EH (cell line): ENCODE results near the gene TSPAN5.

Experiments
- DNase-seq: peaks from one replicate; pipeline ENCODE4 v3.0.0-alpha.2; 2015; ENCODE audit warnings: low read depth

Gene TSPAN5

DNA sequence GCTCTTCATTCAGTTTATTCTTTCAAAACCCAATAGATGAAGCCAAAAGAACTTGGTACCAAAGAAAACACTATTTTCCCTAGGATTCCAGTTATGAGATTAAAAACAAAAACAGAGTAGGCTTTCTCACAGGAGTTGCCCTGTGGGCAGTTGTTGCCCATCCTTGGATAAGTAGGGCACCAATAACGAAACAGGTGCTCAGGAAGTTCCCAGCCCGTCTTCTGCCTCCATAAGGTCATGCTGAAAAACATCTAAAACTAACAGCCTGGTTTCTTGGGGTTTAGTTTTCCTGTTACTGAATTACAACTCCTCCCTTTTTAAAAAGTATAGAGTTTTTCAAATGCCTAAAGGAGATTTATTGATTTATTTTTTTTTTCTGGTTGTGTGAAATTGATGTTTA lies 14.7 kb downstream of the TSPAN5 start:
- no peak for DNase-seq

DNA sequence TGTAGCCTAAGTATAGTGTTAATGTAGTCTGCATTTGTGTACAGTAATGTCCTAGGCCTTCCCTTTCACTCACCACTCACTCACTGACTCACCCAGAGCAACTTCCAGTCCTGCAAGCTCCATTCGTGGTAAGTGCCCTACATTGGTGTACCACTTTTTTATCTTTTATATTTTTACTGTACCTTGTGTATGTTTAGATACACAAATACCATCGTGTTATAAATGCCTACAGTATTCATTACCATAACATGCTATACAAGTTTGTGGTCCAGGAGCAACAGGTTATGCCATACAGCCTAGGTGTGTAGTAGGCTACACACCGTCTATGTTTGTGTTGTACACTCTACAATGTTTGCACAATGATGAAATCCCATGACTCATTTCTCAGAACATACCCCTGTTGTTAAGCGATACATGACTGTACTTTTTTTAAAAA lies 15.4 kb downstream of the TSPAN5 start:
- peak; percentile 63 for DNase-seq

DNA sequence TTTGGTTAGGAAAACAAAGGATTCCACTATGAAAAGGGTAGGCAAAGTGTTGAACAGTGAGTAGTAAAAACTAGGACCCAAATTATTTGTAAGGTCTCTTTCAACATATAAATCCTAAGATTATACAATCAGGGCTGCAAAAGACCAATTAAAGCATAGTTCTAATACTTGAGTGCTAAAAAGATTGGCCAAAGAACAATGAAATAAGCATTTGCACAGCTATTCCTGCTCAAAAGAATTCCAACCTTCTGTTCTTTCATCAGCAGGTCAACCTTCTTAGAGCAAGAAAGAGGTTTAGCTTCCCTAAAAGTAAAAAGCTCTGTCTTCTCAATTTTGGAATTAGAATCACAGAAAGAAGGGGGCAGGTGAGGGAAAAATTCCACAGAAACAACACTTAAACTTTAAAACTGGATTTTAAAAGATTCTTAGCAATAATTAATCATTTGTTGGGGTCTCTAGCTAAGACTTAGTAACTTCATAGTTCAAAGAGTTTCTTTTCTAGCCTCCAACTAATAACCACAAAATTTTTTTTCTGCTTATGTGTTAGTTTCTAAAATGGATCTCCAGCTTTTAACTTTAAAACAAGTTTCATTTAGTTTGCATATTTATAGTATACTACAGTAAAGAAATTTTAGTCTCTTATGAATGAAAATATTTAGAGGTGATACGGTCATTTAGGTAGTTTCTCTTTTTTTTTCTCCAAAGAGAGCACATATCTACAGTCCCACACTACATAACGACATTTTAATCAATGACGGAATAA lies 16.3 kb downstream of the TSPAN5 start:
- no peak for DNase-seq

DNA sequence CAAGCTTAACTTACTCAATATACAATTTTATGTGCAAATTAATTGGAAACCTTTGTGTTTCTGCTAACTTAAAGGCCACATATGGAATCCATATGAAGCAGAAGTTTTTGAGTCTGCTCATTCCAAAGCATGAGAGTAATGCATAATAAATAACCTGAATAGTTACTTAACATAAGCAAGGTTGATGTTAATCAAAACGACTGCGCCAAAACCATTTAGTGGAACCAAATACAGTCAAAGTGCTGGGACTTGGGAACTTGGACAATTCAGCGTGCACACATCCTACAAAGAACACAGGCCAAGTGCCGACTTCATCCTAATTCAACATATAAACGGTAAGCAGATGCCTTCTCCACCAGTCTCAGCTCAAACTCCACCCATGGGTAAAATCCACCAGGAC lies 17.0 kb downstream of the TSPAN5 start:
- no peak for DNase-seq

DNA sequence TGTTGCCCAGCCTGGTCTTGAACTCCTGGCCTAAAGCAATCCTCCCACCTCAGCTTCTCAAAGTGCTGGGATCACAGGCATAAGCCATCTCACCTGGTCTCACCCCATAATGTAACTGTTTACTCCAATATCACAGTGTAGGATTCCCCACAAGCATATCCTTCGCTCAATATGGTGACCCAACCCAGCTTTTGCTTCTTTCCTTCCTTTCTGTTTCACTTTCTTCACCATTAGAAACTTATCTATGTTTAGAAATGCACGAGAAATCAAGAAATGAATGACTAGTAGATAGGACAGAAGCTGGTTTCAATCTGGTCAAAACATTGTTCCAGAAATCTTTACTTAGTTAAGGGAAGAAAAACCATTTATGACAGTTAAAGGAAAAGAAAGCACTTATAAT lies 18.9 kb downstream of the TSPAN5 start:
- no peak for DNase-seq

DNA sequence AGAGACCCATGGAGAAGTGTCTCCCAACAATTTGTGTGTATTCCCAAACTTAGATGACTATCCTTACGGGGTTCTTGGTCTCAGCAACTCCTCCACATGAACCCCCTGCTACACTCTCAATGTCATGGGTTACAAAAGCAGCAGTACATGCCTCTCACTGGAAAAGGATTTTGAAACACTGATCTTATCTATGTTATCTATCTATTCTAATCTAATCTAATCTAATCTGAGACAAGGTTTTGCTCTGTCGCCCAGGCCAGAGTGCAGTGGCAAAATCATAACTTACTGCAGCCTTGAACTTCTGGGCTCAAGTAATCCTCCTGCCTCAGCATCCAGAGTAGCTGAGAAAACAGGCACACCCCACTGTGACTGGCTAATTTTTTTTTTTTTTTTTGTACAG lies 19.3 kb downstream of the TSPAN5 start:
- DNase-seq = no peak

DNA sequence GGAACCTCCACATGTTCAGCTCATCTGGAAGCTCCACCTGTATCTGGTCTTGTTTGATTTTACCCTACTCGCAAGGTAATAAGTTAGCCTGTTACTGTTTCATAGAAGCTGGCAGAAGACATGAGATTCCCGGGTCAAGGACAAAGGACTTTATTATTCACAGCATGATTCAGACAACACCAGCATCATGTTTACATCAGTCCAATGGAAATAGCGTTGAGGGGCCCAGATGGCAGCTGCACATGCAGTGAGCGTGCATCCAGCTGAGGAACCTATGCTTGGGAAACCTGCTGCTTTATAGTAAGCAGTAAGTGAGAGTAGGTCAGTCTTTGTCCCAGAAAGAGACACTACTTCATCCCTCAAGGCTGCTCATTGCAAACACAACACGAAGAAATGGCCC lies 19.8 kb downstream of the TSPAN5 start:
- DNase-seq = no peak

DNA sequence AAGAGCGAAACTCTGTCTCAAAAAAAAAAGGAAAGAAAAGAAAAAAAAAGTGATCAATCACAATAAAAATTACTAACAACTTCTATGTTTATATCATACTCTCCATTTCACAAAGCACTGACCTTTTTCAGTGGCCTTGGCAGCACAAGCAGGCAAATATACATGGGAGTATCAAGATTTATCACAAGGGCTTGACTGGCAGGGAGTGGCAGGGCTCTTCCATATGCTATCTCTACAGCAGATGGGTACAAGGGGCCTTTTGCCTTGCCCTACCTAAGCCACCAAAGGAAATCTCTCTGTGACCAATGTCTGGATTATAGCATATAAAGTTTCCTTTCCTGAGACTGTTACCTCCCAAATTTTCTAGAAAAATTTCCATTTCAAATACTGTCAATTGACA lies 24.4 kb downstream of the TSPAN5 start:
- DNase-seq = no peak

DNA sequence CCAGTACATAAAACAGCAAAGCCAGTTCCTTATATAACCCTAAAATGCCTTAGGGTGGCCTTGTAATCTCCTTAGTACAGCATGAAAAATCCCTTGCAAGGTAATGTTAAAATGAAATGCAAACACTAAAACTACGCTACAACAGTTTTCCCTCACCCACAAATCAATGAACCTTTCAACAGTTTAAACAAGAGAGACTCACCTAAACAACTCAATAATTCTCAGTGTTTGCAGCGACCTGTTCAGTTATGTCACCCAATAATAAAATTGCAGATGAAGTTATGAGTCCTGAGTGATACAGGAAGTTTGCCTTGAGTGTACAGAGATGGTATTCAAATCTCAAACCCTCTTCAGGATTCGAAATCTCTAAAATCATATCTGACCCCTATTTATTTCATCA lies 25.3 kb downstream of the TSPAN5 start:
- no peak for DNase-seq

DNA sequence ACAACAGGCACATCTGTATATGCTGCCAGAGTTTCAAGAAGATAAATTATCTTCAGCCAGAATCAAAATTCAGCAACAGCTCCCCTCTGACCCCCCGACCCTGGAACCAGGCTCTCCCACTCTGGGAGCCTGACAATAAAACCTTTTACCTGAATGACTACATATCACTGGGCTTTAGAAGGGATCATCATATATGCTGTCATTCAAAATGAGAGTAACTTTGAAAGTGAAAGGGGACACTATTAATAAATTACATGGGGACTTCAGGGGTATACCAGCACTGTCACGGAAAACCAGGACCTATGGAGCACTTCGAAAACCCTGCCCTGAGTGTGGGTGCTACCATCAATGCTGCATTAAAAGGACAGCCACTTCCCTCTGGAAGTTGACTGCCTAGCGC lies 26.2 kb downstream of the TSPAN5 start:
- no peak for DNase-seq

DNA sequence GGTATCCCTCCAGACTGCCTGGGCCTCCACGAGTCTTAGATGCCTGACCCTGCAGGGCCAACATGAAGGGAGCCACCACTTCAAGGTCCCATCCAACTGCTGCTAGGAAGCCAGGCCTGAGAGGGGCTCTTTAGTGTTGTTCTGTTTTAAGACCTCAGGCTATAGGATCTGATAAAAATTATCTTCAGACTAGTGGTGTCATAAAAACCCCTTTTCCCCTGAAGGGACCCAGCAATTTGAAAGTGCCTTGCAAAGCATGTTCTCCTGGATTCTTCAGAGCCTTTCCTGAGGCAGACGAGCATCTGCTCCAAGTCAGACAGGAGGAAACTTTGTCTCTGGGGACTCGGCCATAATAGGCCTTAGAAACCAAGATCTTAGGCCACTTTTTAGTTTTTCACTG lies 26.9 kb downstream of the TSPAN5 start:
- DNase-seq = no peak

DNA sequence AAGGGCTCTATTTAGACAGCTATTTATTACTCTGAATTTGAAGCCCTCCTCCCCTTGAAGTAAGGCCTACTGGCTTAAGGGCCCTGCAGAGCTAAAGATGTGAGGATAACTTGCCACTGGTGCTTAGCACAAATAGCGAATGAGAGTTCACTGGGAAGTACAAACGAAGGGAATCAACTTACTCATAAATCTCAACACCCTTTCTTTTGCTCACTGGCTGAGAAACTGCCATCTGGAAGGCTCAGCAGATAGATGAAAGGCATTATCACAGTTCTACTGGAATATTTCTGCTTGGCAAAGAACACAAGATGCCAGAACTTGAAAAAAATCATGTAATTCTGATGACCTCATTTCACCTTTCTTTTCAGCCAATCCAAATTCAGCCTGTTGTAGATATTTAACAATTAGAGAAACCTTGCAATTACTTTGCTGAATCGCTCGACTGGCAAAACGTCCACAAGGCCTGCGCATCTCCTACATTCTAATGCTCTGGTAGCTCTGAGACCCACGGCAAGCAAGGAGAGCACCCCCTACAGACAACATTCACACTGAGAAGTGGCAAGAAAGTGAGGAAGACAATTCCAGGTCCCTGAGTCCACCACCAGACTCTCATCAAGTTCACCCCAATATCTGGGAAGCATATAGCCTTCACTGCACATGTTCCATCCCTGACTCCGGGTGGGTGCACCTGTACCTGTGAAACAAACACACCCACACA lies 27.5 kb downstream of the TSPAN5 start:
- peak; percentile 42 for DNase-seq

DNA sequence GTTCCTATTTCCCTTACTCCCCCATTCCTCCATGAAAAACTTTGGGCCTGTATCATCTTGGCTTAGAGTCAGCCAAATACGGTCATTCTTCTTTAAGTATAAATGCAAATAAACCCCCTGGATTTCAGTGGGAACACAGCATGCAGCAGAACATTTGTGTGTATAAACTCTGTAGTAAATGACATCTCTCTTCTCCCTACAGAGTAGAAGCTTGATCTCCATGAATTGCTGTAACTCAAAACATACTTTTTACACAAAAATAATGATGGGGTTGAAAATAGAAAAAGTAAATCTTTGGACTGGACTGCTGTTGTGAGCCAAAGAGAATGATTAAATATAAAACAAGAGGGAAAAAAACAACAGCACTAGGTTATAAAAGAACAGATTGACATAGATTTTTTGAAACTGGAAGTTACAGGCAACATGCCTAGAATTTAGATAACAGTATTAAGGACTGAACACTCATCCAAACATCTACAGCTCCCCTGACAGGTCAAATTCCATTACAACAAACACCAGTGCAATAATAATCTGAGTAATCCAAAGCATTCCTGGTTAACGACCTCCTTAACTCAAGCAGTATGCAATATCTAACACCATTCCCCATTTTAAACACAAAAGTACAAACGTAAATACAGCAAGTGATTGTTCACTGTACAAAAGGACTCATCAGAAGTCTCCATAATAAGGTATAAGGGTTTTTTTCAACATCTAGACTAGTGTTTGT lies 30.7 kb downstream of the TSPAN5 start:
- peak; percentile 89 for DNase-seq

DNA sequence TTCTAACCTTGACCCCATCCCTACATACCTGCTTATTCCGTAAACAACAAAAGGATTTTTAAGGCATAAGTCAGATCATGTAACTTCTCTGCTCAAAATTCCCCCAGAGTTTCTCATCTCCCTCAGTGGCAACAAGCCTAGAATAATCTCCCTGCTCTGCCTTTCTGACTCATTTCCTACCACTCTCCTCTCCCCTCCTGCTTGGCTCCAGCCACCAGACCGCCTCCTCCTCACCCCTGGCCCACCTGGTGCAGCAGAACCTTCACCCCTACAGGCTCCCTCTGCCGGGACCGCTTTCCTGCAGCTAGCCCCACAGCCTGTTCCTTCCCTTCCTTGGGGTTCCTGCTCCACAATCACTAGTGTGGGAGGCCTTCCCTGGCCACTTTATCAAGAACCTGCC lies 32.1 kb downstream of the TSPAN5 start:
- peak; percentile 91 for DNase-seq

DNA sequence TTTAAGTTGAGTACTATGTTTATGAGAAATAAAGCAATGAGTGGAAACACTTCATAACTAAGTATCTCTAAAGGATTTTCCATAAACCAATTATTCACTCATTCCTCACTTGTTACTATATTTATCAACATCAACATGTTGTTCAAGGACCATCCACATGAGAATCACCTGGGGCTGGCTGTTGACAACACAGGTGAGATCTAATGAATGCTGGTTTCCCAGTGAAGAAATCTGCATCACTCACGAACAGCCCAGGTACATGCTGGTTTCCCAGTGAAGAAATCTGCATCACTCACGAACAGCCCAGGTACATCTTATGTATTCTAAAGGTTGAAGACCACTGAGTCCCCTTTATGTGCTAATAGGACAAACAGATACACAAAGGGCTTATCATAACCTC lies 32.5 kb downstream of the TSPAN5 start:
- no peak for DNase-seq

DNA sequence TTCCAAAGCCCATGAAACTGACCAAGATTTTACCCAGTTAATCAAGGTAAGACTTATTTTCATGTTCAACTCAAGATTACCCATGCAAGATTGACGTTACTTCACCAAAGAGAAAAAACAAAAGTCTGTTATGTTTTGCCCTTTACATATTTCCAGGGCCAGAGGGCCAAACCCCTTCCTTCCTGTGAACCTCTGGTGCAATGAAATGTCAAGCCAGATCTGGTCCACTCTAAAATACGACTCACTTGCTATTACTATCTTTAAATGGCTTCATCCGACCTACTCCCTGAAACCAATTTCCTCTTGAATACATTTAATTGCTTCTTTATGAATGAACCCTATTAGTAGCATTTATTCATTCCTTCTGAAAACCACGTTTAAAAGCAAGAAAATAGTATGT lies 33.0 kb downstream of the TSPAN5 start:
- DNase-seq = no peak

DNA sequence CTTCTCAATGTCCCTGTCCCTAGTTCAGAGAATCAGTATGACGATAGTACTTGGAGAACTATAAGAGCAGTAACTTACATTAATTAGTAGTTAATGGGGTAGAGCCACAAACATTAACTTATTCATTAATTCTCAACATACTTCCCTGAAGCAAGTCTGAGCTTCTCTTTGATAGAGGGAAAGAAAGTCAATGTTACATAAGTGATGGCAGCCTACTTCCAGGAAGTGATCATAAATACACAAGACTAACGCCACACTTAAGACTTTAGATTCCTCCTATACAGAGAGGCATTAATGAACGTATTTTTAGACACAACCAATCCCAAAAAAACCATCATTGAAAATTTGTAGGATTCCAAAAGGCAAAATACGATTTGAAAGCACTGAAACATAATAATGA lies 33.8 kb downstream of the TSPAN5 start:
- DNase-seq = no peak

DNA sequence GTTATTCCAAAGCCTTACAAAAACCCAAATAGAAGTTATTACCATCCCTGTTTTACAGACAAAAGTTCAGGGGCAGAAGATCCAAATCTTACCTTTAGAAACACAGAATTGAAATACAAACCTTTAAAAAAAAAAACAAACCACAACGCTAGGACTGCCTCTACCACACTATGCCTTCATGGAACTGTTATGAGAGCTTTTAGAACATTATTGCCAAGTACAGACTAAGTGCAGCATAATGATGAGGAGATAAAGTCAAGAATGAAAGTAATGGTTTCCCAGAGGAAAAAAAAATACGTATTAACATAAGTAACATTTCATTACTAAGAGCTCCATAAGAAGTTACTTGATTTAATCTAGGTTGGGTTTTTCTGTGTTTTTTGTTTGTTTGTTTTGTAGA lies 34.3 kb downstream of the TSPAN5 start:
- no peak for DNase-seq

DNA sequence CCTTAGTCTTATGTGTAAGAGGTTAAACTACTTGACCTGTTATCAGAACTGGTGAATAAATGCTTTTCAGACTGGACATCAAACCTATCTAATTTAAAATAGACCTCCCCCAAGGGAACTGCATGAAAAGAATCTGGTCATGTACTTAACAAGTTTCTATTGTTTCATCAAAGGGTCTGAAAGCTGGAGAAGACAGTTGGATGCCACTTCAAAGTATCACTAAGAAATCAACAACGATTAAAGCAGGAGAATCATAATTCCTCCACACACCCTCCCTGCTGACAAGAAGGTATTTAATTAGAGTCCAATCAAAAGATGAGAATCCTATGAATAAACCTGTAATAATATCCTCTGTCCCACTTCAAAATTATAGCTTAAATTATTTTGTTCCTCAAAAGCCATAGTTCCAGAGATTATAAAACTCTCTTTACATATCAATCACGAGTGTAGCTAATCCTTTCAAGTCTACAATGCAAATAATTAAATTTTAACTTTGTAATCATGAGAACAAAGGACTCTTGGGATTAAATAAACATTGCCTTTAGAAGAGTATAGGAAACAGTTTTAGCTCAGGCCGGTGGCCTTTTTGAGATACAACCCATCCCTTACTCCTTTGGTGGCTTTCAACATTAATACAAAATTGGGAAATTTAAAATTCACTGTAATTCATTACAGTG lies 35.1 kb downstream of the TSPAN5 start:
- no peak for DNase-seq

DNA sequence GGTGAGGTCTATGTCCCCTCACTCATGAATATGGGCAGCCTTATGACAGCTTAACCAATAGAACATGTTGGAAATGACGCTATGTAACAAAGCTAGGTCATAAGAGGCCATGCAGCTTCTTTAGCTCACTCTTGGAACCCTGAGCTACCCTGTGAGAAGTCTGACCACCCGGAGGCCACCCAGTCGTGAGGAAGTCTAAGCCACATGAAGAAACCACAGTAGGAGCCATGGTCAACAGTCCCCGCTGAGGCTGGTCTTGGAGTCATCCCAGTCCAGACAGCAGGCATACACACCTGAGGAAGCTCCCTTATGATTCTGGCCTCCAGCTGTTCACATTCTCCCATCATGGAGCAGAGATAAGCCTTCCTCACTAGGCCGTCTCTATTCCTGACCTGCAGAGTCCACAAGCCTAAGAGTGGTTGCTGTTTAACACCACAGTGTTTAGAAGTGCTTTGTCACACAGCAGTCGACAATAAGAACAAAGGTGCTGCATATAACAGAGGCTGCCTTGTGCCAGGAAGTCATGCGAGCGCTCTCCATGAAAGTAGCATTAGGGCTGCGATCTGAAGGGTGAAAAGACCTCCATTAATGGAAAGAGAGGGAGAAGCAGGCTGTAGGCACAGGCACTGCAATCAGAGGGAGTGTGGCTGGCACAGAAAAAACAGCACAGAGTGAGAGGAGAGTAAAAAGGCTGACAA lies 38.2 kb downstream of the TSPAN5 start:
- no peak for DNase-seq

DNA sequence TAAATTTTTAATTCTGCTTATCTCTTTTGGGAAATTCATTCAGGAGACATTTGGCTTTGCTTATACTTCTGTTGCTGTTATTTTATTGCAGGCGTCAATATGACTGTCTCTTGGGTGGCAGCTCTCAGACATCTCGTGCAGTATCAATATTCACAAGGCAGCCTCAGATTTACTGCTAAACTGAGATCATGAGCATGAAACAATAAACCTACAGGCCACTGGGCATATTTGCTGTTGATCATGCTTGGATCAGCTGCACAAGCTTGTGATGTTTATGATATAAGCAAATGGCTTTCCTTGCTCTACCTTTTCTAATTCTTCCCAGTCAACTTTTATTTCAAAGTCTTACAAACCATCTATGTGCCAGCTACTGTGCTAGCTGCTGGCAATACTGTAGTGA lies 39.2 kb downstream of the TSPAN5 start:
- no peak for DNase-seq

DNA sequence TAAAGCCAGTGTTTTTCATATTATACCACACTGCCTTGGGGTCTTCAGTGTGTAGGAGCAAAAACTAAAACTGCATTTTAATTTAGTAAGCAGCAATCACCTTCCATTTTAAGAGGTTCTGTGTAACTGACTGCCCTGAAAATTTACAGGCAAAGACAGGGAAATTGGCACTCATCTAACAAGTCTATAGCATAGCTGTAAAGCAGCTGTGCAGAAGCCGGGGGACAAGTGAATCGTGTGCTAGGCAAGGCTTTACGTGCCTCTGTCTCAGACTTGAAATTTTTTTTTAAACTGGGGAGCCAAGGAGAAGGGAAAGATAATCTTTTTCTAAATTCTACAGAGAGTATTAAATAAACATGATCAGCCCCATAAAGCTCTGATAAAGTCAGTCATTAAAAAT lies 39.7 kb downstream of the TSPAN5 start:
- no peak for DNase-seq
